ACC112 (cell line): ENCODE measurements around the gene SSC4D.
"Not testable (repeated sequence)": the region's sequence is repeated elsewhere in the genome, so short reads cannot be mapped to it uniquely, and the experiment has no call there.

ENCODE experiments used
- H2AFZ ChIP-seq: fragments of 200-600 bp; sonication (generic); one replicate; pipeline ENCODE4 v1.6.0; 2017; ENCODE audit warnings: antibody characterized with exemption, low read length; ENCODE audit not compliant: unreplicated experiment
- H3K27ac ChIP-seq: fragments of 200-600 bp; sonication (generic); 2 replicates; pipeline ENCODE4 v1.5.1; 2014; ENCODE audit warnings: low read depth, mild to moderate bottlenecking, antibody characterized with exemption, low read length, moderate library complexity
- H3K27me3 ChIP-seq: fragments of 200-600 bp; sonication (generic); 2 replicates; pipeline ENCODE4 v1.6.1; 2014; ENCODE audit warnings: mild to moderate bottlenecking, antibody characterized with exemption, low read length, moderate library complexity, mixed read lengths; ENCODE audit not compliant: insufficient read depth
- H3K36me3 ChIP-seq: fragments of 200-600 bp; sonication (generic); 2 replicates; pipeline ENCODE4 v1.6.1; 2016; ENCODE audit warnings: mild to moderate bottlenecking, antibody characterized with exemption, low read length, moderate library complexity, mixed read lengths; ENCODE audit not compliant: insufficient read depth
- H3K4me1 ChIP-seq: fragments of 200-600 bp; sonication (generic); one replicate; pipeline ENCODE4 v1.6.1; 2016; ENCODE audit warnings: low read length, mixed read lengths; ENCODE audit not compliant: insufficient read depth, unreplicated experiment, control insufficient read depth
- H3K4me3 ChIP-seq: fragments of 200-600 bp; sonication (generic); 2 replicates; pipeline ENCODE4 v1.5.1; 2014; ENCODE audit warnings: mild to moderate bottlenecking, low read depth, low read length
- H3K79me2 ChIP-seq: fragments of 200-600 bp; sonication (generic); one replicate; pipeline ENCODE4 v1.6.0; 2016; ENCODE audit warnings: low read length; ENCODE audit not compliant: control insufficient read depth, unreplicated experiment, insufficient read depth

The SSC4D gene

DNA sequence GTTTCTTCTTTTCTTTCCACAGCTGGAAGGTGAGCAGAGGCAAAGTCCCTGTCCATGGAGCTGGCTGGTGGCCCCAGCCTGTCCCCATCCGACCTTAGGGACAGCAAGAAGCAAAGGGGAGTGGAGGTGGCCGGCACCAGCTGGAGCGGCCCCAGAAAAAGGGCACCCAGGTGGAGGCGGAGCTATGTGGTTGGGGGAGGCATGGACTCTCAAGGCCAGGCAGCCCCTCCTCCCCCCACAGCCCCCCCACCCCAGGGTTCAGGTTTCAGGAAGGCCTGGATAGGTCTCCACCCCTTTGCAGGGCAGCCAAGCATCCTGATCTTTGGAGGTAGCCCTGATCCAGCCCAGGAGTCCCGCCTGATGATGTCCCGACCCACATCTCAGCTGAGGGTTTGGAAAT lies at the start of gene SSC4D:
Gene SSC4D, minus strand, starts transcription at position 161 of the 400 bp plus-strand sequence. CDS start 5,258 bp downstream, outside the sequence.
- Histone ChIP-seq H3K36me3 (no peaks in the 10 kb centered on the region), H3K27ac (no peak within 1 kb of the TSS), H3K79me2 (no peaks in the 10 kb centered on the region), H3K27me3 (no peaks in the 10 kb centered on the region), H3K4me3 (no peak within 1 kb of the TSS), H2AFZ (no peak within 1 kb of the TSS), H3K4me1 (no peaks in the 10 kb centered on the region)

DNA sequence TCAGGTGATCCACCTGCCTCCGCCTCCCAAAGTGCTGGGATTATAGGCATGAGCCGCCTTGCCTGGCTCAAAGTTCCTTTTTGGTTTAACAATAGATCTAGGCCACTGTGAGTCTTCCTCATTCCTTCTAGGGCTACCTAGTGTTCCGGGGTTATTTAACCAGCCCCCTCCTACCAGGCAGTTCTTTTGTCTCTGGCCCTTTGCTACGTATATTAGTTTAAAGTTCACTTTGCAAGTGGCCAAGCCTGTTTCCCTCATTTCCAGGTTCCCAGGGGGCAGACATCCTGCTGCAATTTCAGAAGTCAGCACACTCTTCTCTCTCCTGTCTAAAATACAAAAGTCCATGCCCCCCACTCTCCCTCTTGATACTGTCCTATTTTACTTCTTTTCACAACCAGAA lies 49.0 kb upstream of the SSC4D start:
- not testable (repeated sequence) for H3K27me3 ChIP-seq, H3K4me1 ChIP-seq, H3K4me3 ChIP-seq, H3K79me2 ChIP-seq, H3K27ac ChIP-seq, H3K36me3 ChIP-seq, H2AFZ ChIP-seq

- not testable (repeated sequence) for H2AFZ ChIP-seq, H3K27me3 ChIP-seq, H3K36me3 ChIP-seq, H3K4me3 ChIP-seq, H3K79me2 ChIP-seq, H3K4me1 ChIP-seq, H3K27ac ChIP-seq
Observed at GRCh38 chr7:76457017-76457416, 47.5 kb upstream of the SSC4D start.

DNA sequence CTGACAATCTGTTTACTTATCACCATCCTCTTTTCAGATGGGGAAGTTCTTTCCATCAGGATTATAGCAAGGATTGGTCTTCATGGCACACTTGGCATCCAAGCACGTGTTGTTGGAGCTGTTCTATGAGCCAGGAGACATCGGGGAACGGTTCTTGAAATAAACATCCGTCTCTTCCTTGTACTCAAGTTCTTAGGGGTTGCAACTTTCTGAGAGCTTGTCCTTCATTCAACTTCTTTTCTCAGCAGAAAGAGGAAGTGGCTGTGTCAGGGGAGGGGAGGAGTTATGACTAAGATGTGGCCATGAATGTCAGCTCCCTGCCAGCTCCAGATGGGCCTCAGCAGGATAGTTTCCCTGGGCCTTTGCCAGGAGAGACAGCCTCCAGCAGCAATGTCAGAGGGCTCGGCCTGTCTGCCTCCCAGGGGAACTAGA lies 36.1 kb upstream of the SSC4D start:
- H3K36me3 ChIP-seq, H3K4me3 ChIP-seq, H2AFZ ChIP-seq, H3K27me3 ChIP-seq, H3K79me2 ChIP-seq, H3K4me1 ChIP-seq: not testable (repeated sequence)
- H3K27ac ChIP-seq = peak overlapping the region; percentile 66

DNA sequence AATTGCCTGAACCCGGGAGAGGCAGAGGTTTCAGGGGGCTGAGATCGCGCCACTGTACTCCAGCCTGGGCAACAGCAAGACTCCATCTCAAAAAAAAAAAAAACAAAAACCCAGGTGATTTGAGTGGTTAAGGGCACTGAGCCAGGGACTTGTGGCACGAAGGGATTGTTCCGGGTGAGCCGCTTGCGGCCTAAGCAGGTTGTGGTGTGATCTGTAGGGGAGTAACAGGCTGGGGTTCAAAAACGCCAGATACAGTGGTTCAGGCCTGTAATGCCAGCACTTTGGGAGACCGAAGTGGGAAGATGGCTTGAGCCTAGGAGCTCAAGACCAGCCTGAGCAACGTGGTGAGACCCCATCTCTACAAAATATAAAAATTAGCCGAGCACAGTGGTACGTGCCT lies 34.3 kb upstream of the SSC4D start:
- H3K27me3 ChIP-seq, H3K4me1 ChIP-seq, H2AFZ ChIP-seq, H3K4me3 ChIP-seq, H3K36me3 ChIP-seq, H3K27ac ChIP-seq, H3K79me2 ChIP-seq: not testable (repeated sequence)

- H3K27me3 ChIP-seq, H3K36me3 ChIP-seq, H2AFZ ChIP-seq, H3K27ac ChIP-seq, H3K79me2 ChIP-seq, H3K4me3 ChIP-seq, H3K4me1 ChIP-seq: not testable (repeated sequence)
Observed at GRCh38 chr7:76442664-76443446, 33.4 kb upstream of the SSC4D start.

GRCh38 chr7:76441792-76442191 lies 32.3 kb upstream of the SSC4D start:
- not testable (repeated sequence) for H3K36me3 ChIP-seq, H3K4me1 ChIP-seq, H3K79me2 ChIP-seq, H3K27me3 ChIP-seq, H2AFZ ChIP-seq, H3K27ac ChIP-seq, H3K4me3 ChIP-seq

DNA sequence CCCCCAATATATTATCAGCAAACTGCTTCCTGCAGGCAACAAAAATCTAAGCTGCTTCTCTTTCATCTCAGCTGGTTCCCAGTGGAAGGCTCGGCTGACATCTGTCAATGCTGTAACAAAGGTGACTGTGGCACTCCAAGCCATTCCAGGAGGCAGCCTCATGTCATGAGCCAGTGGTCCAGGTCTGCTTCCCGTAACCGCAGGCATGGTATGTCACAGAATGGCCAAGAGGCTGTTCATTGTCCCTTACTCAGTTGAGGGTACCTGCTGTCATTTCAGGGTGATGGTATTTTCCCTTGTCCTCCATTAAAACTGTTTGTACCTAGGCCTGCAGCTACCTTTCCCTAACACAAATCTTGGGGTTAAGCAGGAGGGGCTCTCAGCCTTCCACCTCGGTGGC lies 30.9 kb upstream of the SSC4D start:
- not testable (repeated sequence) for H3K36me3 ChIP-seq, H3K79me2 ChIP-seq, H3K27me3 ChIP-seq

GRCh38 chr7:76439120-76439888 lies 29.8 kb upstream of the SSC4D start:
- H3K27ac ChIP-seq = peak overlapping the region; percentile 41; the same call in 1 of the 2 replicates
- not testable (repeated sequence) for H3K4me1 ChIP-seq, H2AFZ ChIP-seq, H3K36me3 ChIP-seq, H3K27me3 ChIP-seq, H3K79me2 ChIP-seq, H3K4me3 ChIP-seq

More for the DNA sequence above, 30.9 kb upstream of the SSC4D start:
- H3K27ac ChIP-seq = peak overlapping the region; percentile 32; the same call in 1 of the 2 replicates
- H3K4me1 ChIP-seq, H2AFZ ChIP-seq, H3K4me3 ChIP-seq: not testable (repeated sequence)

- not testable (repeated sequence) for H3K4me1 ChIP-seq, H2AFZ ChIP-seq, H3K4me3 ChIP-seq, H3K36me3 ChIP-seq, H3K79me2 ChIP-seq, H3K27me3 ChIP-seq
- peak overlapping the region; percentile 74; the same call in 1 of the 2 replicates for H3K27ac ChIP-seq
Observed at GRCh38 chr7:76437873-76438272, 28.4 kb upstream of the SSC4D start.

GRCh38 chr7:76430836-76431235 lies 21.3 kb upstream of the SSC4D start:
- no peaks in the 10 kb centered on the region for H3K79me2 ChIP-seq

More at GRCh38 chr7:76430836-76431235, 21.3 kb upstream of the SSC4D start:
- no peak overlapping the region for H3K4me3 ChIP-seq
- no peak overlapping the region for H3K27ac ChIP-seq
- no peaks in the 10 kb centered on the region for H3K27me3 ChIP-seq
- no peak overlapping the region for H2AFZ ChIP-seq
- no peaks in the 10 kb centered on the region for H3K36me3 ChIP-seq
- peaks cover 5% of the 10 kb centered on the region for H3K4me1 ChIP-seq
